Neural cell (in vitro differentiated cells): ENCODE measurements around the gene DOHH. TPM values are rescaled to one million over a fixed set of nuclear protein-coding genes. Genes with fewer than 3 reads are reported as not detected.

Experiments
- H2AFZ ChIP-seq: fragments of 200-600, 300-800 bp; sonication (generic), shearing (Covaris generic); 2 replicates; pipeline ENCODE4 v1.6.0; 2014; ENCODE audit warnings: low read depth, mild to moderate bottlenecking, antibody characterized with exemption, low read length, moderate library complexity
- H3F3A ChIP-seq: fragments of 200-600 bp; shearing (Covaris generic); 2 replicates; pipeline ENCODE4 v1.6.1; 2016; ENCODE audit warnings: mild to moderate bottlenecking, moderate library complexity, mixed read lengths, antibody characterized with exemption, low read length; ENCODE audit not compliant: insufficient read depth, poor library complexity, severe bottlenecking
- H3K27ac ChIP-seq: fragments of 200-600, 300-800 bp; sonication (generic), shearing (Covaris generic); 2 replicates; pipeline ENCODE4 v1.5.1; 2014; ENCODE audit warnings: mild to moderate bottlenecking, low read length, moderate library complexity
- H3K27me3 ChIP-seq: fragments of 300-800, 200-600 bp; sonication (generic), shearing (Covaris generic); 2 replicates; pipeline ENCODE4 v1.6.0; 2014; ENCODE audit warnings: mild to moderate bottlenecking, low read depth, low read length, moderate library complexity; ENCODE audit not compliant: insufficient read depth
- H3K36me3 ChIP-seq: fragments of 300-800, 200-600 bp; sonication (generic), shearing (Covaris generic); 2 replicates; pipeline ENCODE4 v1.5.1; 2014; ENCODE audit warnings: mild to moderate bottlenecking, antibody characterized with exemption, low read length, moderate library complexity; ENCODE audit not compliant: insufficient read depth
- H3K4me2 ChIP-seq: fragments of 300-800, 200-600 bp; sonication (generic), shearing (Covaris generic); 2 replicates; pipeline ENCODE4 v1.6.0; 2014; ENCODE audit warnings: mild to moderate bottlenecking, low read length
- H3K4me3 ChIP-seq: fragments of 300-800, 200-600 bp; sonication (generic), shearing (Covaris generic); 2 replicates; pipeline ENCODE4 v1.5.1; 2014; ENCODE audit warnings: mild to moderate bottlenecking, low read length, moderate library complexity
- H3K79me2 ChIP-seq: fragments of 200-600 bp; shearing (Covaris generic); replicated peaks from 2 replicates; pipeline ENCODE4 v1.6.0; 2014; ENCODE audit warnings: mild to moderate bottlenecking, low read length, moderate library complexity; ENCODE audit not compliant: insufficient read depth
- H3K9ac ChIP-seq: fragments of 300-800, 200-600 bp; sonication (generic), shearing (Covaris generic); 2 replicates; pipeline ENCODE4 v1.6.1; 2016; ENCODE audit warnings: mild to moderate bottlenecking, low read length, mixed read lengths
- H3K9me2 ChIP-seq: fragments of 200-600 bp; shearing (Covaris generic); 2 replicates; pipeline ENCODE4 v1.6.1; 2016; ENCODE audit warnings: mild to moderate bottlenecking, low read length, mixed read lengths; ENCODE audit not compliant: insufficient read depth
- H3K9me3 ChIP-seq: fragments of 200-600, 300-800 bp; sonication (generic), shearing (Covaris generic); 2 replicates; pipeline ENCODE4 v1.6.1; 2016; ENCODE audit warnings: mild to moderate bottlenecking, mixed run types, low read length, moderate library complexity, mixed read lengths
- H4K20me1 ChIP-seq: fragments of 200-600 bp; shearing (Covaris generic); 2 replicates; pipeline ENCODE4 v1.6.1; 2016; ENCODE audit warnings: mild to moderate bottlenecking, mixed run types; ENCODE audit not compliant: insufficient read depth
- CTCF ChIP-seq: fragments of 450-650 bp; IDR thresholded peaks from 2 replicates; pipeline ENCODE4 v1.5.1; 2014; ENCODE audit warnings: antibody characterized with exemption, mild to moderate bottlenecking, moderate library complexity; ENCODE audit not compliant: poor library complexity, severe bottlenecking
- EP300 ChIP-seq: fragments of 450-650 bp; conservative IDR thresholded peaks from 2 replicates; pipeline ENCODE4 v1.6.1; 2014; ENCODE audit warnings: antibody characterized with exemption, mild to moderate bottlenecking, moderate library complexity; ENCODE audit not compliant: poor library complexity, severe bottlenecking
- EZH2 ChIP-seq: fragments of 200-600, 300-800 bp; shearing (Covaris generic), sonication (generic); IDR thresholded peaks from 2 replicates; pipeline ENCODE4 v1.6.1; 2014; ENCODE audit warnings: antibody characterized with exemption, low read length, borderline replicate concordance, mild to moderate bottlenecking; ENCODE audit not compliant: insufficient read depth, poor library complexity, severe bottlenecking
- MXI1 ChIP-seq: fragments of 450-650 bp; conservative IDR thresholded peaks from 2 replicates; pipeline ENCODE4 v1.6.1; 2014; ENCODE audit warnings: antibody characterized with exemption, mild to moderate bottlenecking; ENCODE audit not compliant: poor library complexity, severe bottlenecking
- POLR2AphosphoS5 ChIP-seq: IDR thresholded peaks from 2 replicates; pipeline ENCODE4 v1.6.1; 2012
- RAD21 ChIP-seq: fragments of 450-650 bp; conservative IDR thresholded peaks from 2 replicates; pipeline ENCODE4 v1.6.1; 2014; ENCODE audit warnings: antibody characterized with exemption, mild to moderate bottlenecking, moderate library complexity
- REST ChIP-seq: IDR thresholded peaks from 2 replicates; pipeline ENCODE4 v1.6.1; 2012; ENCODE audit warnings: borderline replicate concordance
- SMC3 ChIP-seq: fragments of 450-650 bp; conservative IDR thresholded peaks from 2 replicates; pipeline ENCODE4 v1.6.1; 2014; ENCODE audit warnings: antibody characterized with exemption, mild to moderate bottlenecking, moderate library complexity; ENCODE audit not compliant: poor library complexity
- TAF1 ChIP-seq: IDR thresholded peaks from 2 replicates; pipeline ENCODE4 v1.6.1; 2012; ENCODE audit warnings: low read depth
- polyA plus RNA-seq: library from polyadenylated mRNA; depleted of rRNA; stranded (reverse); fragments of >200 nt; gene quantifications from 2 replicates; pipeline ENCODE4 v1.2.3, GENCODE V29; 2014

The DOHH gene
- polyA plus RNA-seq, 1 donor from 2014 or later: 20.3 TPM

GRCh38 chr19:3547301-3547731 lies 46.8 kb upstream of the DOHH start:
- Histone ChIP-seq H3K4me2 (no peak overlapping the region), H3K9me2 (no peaks in the 10 kb centered on the region), H2AFZ (no peak overlapping the region), H3K9me3 (no peaks in the 10 kb centered on the region), H3K27ac (no peak overlapping the region), H3K9ac (no peak overlapping the region), H3K36me3 (no peaks in the 10 kb centered on the region), H3K4me3 (no peak overlapping the region), H3F3A (no peaks in the 10 kb centered on the region), H4K20me1 (no peaks in the 10 kb centered on the region), H3K79me2 (no peaks in the 10 kb centered on the region), H3K27me3 (no peaks in the 10 kb centered on the region)
- TF ChIP-seq CTCF: peak; percentile 35
- no peak for TF ChIP-seq RAD21

GRCh38 chr19:3546119-3546518 lies 45.6 kb upstream of the DOHH start:
- H3K4me3 ChIP-seq: no peak overlapping the region
- no peaks in the 10 kb centered on the region for H4K20me1 ChIP-seq
- no peaks in the 10 kb centered on the region for H3K79me2 ChIP-seq
- H3K27me3 ChIP-seq: no peaks in the 10 kb centered on the region
- H3K27ac ChIP-seq: no peak overlapping the region
- no peaks in the 10 kb centered on the region for H3F3A ChIP-seq
- no peak overlapping the region for H2AFZ ChIP-seq
- H3K9ac ChIP-seq: no peak overlapping the region
- H3K9me2 ChIP-seq: no peaks in the 10 kb centered on the region
- H3K4me2 ChIP-seq: no peak overlapping the region
- no peaks in the 10 kb centered on the region for H3K9me3 ChIP-seq
- TF ChIP-seq POLR2AphosphoS5: no peak
- TF ChIP-seq MXI1: no peak
- no peak for TF ChIP-seq TAF1
- no peaks in the 10 kb centered on the region for H3K36me3 ChIP-seq

- Histone ChIP-seq H2AFZ (no peak overlapping the region), H3K79me2 (no peaks in the 10 kb centered on the region), H3K27me3 (no peaks in the 10 kb centered on the region), H3K27ac (no peak overlapping the region), H3K36me3 (no peaks in the 10 kb centered on the region), H3K9me3 (no peaks in the 10 kb centered on the region), H3K4me3 (no peak overlapping the region), H3F3A (no peaks in the 10 kb centered on the region), H3K9ac (no peak overlapping the region), H4K20me1 (no peaks in the 10 kb centered on the region), H3K9me2 (no peaks in the 10 kb centered on the region), H3K4me2 (no peak overlapping the region)
- TF ChIP-seq POLR2AphosphoS5 (no peak), REST (no peak), TAF1 (no peak), EP300 (no peak), RAD21 (no peak), EZH2 (no peak), SMC3 (no peak), CTCF (no peak), MXI1 (no peak)
Measured at GRCh38 chr19:3545669-3546034, 45.2 kb upstream of the DOHH start.
